DND-41 (cell line): ENCODE results near the gene PLA2G4E.

Experiments
- ATAC-seq: fragments of 200-7000 bp; cut with Tn5 transposase; 3 replicates; pipeline ENCODE4 v1.9.1; 2021; ENCODE audit warnings: low read depth; ENCODE audit not compliant: insufficient read depth
- DNase-seq: peaks from one replicate; pipeline ENCODE4 v3.0.0-alpha.2; 2020
- H2AFZ ChIP-seq: 2 replicates; pipeline ENCODE4 v1.6.0; 2012; ENCODE audit warnings: low read depth, low read length
- H3K27ac ChIP-seq: 2 replicates; pipeline ENCODE4 v1.5.1; 2012; ENCODE audit warnings: low read length, inconsistent platforms
- H3K27me3 ChIP-seq: fragments of 200-600 bp; sonication (generic); 2 replicates; pipeline ENCODE4 v1.6.0; 2012; ENCODE audit warnings: low read length, mild to moderate bottlenecking, inconsistent platforms; ENCODE audit not compliant: insufficient read depth, poor library complexity
- H3K36me3 ChIP-seq: 2 replicates; pipeline ENCODE4 v1.5.1; 2012; ENCODE audit warnings: low read length, inconsistent platforms; ENCODE audit not compliant: insufficient read depth
- H3K4me1 ChIP-seq: 2 replicates; pipeline ENCODE4 v1.5.1; 2012; ENCODE audit warnings: mild to moderate bottlenecking, low read length; ENCODE audit not compliant: insufficient read depth
- H3K4me2 ChIP-seq: 2 replicates; pipeline ENCODE4 v1.6.0; 2012; ENCODE audit warnings: mild to moderate bottlenecking, moderate library complexity, low read length, inconsistent platforms; ENCODE audit not compliant: insufficient read depth
- H3K4me3 ChIP-seq, 2 experiments: fragments of 200-600 bp in 1 of 2; shearing (Covaris generic) in 1 of 2; 2 replicates each; pipeline ENCODE4 v1.5.1; 2012 to 2016; ENCODE audit warnings: inconsistent platforms in 2 of 2, low read length in 2 of 2, mild to moderate bottlenecking in 2 of 2, low read depth in 1 of 2, moderate library complexity in 1 of 2
- H3K79me2 ChIP-seq: 2 replicates; pipeline ENCODE4 v1.6.0; 2012; ENCODE audit warnings: low read length, inconsistent platforms; ENCODE audit not compliant: insufficient read depth
- H3K9ac ChIP-seq: 2 replicates; pipeline ENCODE4 v1.6.0; 2012; ENCODE audit warnings: low read depth, mild to moderate bottlenecking, inconsistent platforms, low read length, moderate library complexity
- H3K9me3 ChIP-seq: 2 replicates; pipeline ENCODE4 v1.5.1; 2012; ENCODE audit warnings: low read length, moderate library complexity, mild to moderate bottlenecking, inconsistent platforms; ENCODE audit not compliant: insufficient read depth, severe bottlenecking
- H4K20me1 ChIP-seq: 2 replicates; pipeline ENCODE4 v1.6.0; 2012; ENCODE audit warnings: low read length; ENCODE audit not compliant: insufficient read depth
- EZH2 ChIP-seq: IDR thresholded peaks from 3 replicates; pipeline ENCODE4 v1.6.1; 2012; ENCODE audit warnings: borderline replicate concordance, low read depth, mild to moderate bottlenecking, moderate library complexity, low read length, inconsistent platforms; ENCODE audit not compliant: severe bottlenecking
- TF ChIP-seq, protein P1 (sequence below): IDR thresholded peaks from 2 replicates; pipeline ENCODE4 v1.5.1; 2012; ENCODE audit warnings: borderline replicate concordance, low read length, moderate library complexity, mild to moderate bottlenecking; ENCODE audit not compliant: poor library complexity, severe bottlenecking; ENCODE audit errors: extremely low read depth

Gene PLA2G4E

DNA sequence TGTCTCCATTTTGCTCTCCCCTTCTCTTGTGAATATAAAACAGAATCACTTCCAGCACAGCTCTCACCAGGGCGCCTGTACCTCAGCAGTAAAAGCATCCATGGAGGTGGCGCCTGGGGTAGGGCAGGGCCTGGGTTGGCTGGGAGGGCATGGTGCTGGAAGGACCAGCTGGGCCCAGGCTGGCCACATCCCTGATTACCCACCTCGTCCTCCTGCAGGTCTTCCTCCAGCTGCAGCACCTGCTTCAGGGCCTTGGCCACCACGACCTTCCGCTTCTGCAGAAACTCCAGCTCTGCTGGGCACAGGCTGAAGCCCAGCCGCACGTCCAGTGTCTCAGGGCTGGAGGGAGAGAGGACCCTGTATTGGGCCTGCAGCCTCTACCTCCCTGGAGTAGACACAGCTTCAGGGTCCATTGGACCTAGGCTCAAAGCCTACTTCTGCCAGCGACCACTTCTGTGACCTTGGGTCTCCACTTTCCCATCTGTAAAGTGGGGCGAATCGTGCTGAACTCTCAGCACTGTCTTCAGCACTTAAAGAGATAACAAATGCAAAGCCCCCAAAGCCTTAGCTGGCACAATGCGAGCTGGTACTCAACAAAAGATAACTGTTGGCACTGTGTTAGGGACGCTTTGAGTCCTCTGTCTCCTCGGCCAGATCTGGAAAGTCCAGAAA, 23.8 kb downstream of the PLA2G4E start:
- Histone ChIP-seq H2AFZ (no peak overlapping the region), H3K4me2 (no peak overlapping the region), H3K4me3 (no peak overlapping the region), H4K20me1 (no peaks in the 10 kb centered on the region), H3K79me2 (no peaks in the 10 kb centered on the region), H3K27ac (no peak overlapping the region), H3K27me3 (no peaks in the 10 kb centered on the region), H3K9ac (no peak overlapping the region), H3K4me1 (no peaks in the 10 kb centered on the region), H3K9me3 (no peaks in the 10 kb centered on the region), H3K36me3 (no peaks in the 10 kb centered on the region)
- TF ChIP-seq EZH2 = no peak
- TF ChIP-seq, protein P1, sequence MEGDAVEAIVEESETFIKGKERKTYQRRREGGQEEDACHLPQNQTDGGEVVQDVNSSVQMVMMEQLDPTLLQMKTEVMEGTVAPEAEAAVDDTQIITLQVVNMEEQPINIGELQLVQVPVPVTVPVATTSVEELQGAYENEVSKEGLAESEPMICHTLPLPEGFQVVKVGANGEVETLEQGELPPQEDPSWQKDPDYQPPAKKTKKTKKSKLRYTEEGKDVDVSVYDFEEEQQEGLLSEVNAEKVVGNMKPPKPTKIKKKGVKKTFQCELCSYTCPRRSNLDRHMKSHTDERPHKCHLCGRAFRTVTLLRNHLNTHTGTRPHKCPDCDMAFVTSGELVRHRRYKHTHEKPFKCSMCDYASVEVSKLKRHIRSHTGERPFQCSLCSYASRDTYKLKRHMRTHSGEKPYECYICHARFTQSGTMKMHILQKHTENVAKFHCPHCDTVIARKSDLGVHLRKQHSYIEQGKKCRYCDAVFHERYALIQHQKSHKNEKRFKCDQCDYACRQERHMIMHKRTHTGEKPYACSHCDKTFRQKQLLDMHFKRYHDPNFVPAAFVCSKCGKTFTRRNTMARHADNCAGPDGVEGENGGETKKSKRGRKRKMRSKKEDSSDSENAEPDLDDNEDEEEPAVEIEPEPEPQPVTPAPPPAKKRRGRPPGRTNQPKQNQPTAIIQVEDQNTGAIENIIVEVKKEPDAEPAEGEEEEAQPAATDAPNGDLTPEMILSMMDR = no peak
- ATAC-seq = no peak
- no peak for DNase-seq

DNA sequence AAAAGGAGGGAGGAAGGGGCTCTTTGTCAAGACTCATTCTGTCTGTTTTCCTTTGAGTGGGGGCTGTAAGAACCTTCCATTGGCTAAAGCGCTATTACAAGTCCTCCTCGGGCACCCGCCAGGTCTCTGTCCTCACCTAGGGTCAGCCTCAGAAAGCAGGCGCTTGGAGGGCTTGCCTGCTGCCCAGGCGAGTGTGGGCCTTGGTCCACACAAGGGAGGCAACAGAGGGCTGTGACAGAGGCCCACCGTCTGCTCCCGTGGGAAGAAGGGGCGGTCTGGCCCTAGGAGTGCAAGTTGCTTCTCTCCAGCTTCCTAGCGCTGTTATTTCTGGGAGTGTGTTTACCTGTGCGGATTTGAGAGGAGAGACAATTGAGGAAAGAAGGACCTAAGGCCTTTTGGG, 24.5 kb downstream of the PLA2G4E start:
- Histone ChIP-seq H3K9ac (no peak overlapping the region), H3K36me3 (no peaks in the 10 kb centered on the region), H3K4me2 (no peak overlapping the region), H3K4me1 (no peaks in the 10 kb centered on the region), H3K27me3 (no peaks in the 10 kb centered on the region), H3K79me2 (no peaks in the 10 kb centered on the region), H3K27ac (no peak overlapping the region), H2AFZ (no peak overlapping the region), H3K4me3 (no peak overlapping the region), H4K20me1 (no peaks in the 10 kb centered on the region), H3K9me3 (no peaks in the 10 kb centered on the region)
- DNase-seq (no peak), ATAC-seq (no peak)
- TF ChIP-seq, protein P1 = no peak
- no peak for TF ChIP-seq EZH2

DNA sequence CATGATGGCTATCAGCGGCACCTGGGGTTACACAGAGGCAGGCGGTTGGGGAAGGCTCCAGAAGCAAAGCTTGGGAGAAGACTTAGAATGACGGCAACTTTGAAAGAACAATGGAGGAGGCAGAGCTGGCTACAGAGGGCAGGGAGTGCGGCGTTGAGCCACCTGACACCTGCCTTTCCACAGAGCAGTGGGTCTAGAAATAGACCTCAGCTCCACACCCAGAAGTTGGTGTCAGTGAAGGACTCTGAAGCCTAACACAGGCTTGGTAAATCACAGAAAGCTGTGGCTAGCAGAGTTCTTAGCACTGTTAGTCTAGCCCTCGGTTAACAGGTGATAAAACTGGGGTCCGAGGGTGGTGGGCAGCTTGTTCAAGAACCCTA, 25.4 kb downstream of the PLA2G4E start:
- no peak overlapping the region for H3K4me2 ChIP-seq
- TF ChIP-seq EZH2 = no peak
- TF ChIP-seq, protein P1 = no peak
- no peak for ATAC-seq

More for the DNA sequence above, 25.4 kb downstream of the PLA2G4E start:
- Histone ChIP-seq H2AFZ (no peak overlapping the region), H3K9ac (no peak overlapping the region), H3K4me3 (no peak overlapping the region), H3K4me1 (no peaks in the 10 kb centered on the region), H3K27me3 (no peaks in the 10 kb centered on the region), H3K79me2 (no peaks in the 10 kb centered on the region), H3K36me3 (no peaks in the 10 kb centered on the region), H4K20me1 (no peaks in the 10 kb centered on the region), H3K27ac (no peak overlapping the region), H3K9me3 (no peaks in the 10 kb centered on the region)
- DNase-seq = no peak
